ENCODE results near the gene NPHP1.
"Not testable (repeated sequence)": the region's sequence is repeated elsewhere in the genome, so short reads cannot be mapped to it uniquely, and the experiment has no call there.

NPHP1 gene

DNA sequence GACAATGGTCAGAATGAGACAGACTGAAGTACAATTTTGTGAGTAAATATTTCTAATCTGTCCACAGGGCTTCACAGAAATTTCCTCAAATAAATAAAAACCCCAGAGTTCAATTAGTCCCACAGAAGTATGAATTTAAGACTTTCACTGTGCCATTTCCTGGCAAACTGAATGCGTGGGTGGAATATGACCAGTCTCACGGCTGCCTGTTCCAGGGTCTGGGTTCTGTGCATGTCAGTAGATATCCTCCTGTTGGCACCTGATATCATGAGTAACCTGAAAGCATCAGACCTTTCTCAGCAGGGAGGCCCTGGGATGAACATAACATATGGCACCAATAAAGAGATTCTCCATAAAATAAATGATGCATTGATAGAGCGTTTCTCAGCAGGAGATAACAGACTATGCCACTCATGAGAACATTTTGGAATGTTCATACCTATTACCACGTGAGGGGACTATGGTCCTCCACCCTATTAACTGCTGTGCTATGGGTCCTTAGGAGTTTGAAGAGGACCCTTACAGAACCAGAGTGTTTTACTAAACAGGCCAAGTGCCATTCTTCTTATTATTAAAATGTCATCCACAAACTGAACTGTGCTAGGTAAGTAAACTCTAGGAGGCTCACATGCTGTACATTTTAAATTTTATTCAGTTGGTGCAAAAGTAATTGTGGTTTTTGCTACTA is 78.6 kb downstream of the NPHP1 start:
- no peak for DNase-seq

DNA sequence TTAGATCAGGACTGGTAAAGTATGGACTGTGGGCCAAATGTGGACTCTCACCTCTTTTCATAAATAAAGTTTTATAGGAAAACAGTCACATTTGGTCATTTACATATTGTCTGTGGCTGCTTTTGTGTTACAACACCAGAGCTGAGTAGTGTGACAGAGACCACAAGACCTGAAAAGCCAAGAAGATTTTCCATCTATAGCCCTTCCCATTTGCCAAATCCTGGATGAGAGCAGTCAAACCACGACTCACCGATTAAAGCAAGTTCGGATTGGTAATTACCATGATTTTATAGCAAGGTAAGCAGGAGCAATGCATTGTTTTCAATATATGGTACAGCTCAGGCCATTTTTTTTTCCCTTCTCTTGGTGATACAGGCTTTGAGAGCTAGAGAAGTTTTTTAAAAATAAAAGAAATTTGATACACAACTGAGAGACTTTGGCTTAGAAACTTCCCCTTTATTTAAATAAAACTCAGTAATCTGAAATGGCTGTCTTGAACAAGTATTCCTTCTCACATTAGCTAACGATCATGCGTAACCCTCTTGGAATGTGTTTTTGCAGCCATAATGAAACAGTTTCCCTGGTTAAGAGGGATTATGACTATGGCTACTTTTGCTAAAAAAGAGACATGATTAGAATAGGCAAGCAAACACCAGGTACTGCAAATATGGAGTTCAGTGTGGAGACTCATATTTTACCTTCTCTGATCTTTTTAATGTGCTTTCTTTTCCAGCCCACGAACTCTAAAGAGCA is 79.7 kb downstream of the NPHP1 start:
- DNase-seq: no peak

DNA sequence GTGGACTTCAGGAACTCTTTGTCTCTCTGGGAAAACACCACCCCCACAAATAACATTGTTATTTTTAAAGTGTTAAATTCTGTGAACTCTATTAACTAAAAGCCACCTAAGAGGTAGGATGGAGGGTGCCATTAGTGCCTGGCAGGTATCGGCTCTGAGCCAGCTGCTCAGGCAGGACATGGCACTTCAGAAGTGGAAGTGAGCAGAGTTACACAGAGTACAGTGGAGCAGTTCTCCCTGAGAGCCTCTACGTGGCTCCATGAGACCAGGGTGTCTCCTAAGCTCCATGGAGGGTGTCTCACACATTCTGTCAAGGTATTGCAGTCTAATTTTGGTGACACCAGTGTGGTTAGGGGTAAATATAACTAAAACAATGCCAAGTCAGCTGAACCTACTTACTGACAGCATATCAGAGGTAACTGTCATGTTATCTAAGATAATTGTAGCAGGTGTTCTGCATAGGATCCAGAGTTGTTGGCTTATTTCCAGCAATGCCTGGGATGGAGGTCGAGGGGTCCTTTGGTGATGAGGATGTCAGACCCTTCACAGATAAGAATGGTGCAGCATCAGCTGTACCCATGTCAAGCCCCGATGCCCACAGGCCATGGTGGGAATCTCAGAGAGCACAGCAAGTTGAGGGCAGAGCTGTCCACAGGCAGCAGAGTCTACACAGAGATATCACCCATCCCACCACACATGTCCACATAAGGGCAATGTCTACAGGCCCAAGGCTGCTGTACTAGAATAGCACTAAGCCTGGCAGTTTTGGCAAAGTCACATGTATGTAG is 80.6 kb downstream of the NPHP1 start:
- DNase-seq: no peak

DNA sequence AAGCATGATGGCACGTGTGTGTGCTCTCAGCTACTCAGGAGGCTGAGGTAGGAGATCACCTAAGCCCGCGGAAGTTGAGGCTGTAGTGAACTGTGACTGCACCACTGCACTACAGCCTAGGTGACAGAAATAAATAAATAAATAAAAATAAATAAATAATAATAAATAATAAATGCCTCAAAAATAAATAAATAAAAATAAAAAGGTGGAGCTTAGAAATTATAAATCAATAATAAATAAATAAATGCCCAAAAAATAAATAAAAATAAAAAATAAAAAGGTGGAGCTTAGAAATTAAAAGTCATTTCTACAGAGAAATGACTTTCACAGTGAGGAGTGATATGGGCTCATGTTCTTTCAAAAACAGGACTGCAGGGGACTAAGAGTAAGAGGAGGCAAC is 83.2 kb downstream of the NPHP1 start:
- DNase-seq: no peak

GRCh38 chr2:110121052-110121334 is 83.8 kb downstream of the NPHP1 start:
- no peak for DNase-seq

GRCh38 chr2:110120171-110121051 is 84.4 kb downstream of the NPHP1 start:
- no peak for DNase-seq

GRCh38 chr2:110116033-110116710 is 88.6 kb downstream of the NPHP1 start:
- DNase-seq: peak; percentile 51

DNA sequence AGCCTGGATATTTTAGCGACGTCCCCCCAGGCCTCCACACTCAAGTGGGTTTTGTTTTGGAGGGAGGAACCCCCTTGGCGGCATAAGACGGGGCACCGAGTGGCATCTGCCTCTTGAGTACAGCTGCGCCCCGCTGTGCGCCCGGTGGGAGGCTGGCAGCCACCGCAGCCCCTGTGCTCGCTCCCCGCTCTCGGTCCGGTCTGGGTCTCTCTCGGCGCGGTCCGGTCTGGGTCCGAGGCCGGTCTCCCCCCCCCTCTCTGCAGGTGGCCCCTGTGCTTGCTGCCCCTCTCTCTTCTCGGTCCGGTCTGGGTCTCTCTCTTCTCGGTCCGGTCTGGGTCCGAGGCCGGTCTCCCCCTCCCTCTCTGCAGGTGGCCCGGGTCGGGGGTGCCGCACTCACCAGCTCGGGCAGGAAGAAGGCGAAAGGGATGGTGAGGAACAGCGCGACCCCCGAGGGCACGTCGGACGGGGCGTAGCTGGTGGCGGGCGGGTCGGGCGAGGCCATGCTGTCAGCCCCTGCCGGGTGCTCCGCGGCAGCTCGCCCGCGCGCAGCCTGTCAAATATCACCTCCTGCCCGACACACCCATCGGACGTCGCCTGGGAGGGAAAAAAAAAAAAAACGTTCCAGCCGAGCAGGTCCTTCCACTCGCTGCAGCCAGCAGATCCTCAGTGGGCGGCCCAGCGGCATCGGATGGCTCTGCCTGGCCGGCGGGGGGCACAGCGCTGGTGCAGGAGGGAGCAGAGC is 89.4 kb downstream of the NPHP1 start, which contains the start of gene MALL:
Gene MALL (minus strand): TSS at position 532 of the 742 bp plus-strand sequence. CDS start 30 bp downstream, at position 502.
- peak; percentile 93 for DNase-seq

GRCh38 chr2:110114831-110115255 is 90.0 kb downstream of the NPHP1 start:
- DNase-seq: peak; percentile 73

- DNase-seq: peak; percentile 91
These were observed 90.7 kb downstream of the NPHP1 start for GRCh38 chr2:110113961-110114591.

GRCh38 chr2:110108291-110108690 is 96.5 kb downstream of the NPHP1 start:
- not testable (repeated sequence) for DNase-seq

DNA sequence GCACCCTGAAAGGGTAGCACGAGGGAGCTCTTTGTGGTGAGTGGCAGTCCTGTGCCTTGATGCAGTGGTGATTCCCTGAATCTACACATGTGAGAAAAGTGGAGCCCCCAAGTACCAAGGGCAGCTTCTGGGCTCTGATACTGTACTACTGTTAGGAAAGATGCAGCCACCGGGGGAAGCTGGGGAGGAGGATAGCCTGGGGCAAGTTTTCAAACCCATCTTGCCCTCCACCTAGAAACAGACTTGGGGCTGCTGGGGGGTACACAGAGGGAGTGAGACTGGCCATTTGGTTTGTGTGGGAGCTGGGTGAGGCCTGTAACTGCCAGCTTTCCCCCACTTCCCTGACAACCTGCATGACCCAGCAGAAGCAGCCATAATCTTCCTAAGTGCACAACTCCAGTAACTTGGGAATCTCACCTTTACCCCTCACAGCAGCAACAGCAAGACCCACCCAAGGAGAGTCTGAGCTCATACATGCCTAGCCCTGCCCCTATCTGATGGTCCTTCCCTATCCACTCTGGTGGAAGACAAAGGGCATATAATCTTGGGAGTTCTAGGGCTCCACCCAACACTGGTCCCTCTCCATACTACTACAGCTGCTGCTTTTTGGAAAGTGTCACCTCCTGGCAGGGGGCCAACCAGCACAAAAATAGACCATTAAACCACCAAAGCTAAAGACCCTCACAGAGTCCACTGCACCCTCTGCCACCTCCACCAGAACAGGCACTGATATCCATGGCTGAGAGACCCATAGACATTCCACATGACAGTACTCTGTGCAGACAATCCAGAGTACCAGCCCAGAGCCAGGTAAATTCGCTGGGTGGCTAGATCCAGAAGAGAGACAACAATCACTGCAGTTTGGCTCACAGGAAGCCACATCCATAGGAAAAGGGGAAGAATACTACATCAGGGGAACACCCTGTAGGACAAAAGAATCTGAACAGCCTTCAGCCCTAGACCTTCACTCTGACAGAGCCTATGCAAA is 97.4 kb downstream of the NPHP1 start:
- peak; percentile 34 for DNase-seq

DNA sequence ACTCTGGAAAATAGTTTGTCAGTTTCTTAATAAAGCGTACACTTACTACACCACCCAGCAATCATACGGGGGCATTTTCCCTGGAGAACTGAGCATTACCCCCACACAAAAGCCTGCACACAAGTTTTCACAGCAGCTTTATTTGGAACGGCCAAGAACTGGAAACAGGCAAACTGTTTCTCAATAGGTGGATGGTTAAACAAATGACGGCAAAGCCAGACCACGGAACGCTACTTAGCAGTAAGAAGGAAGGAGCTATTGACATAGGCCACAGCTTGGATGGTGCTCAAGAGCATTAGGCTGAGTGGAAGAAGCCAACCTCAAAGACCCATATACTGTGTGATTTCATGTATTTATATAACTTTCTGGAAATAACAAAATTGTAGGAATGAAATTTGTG is 98.2 kb downstream of the NPHP1 start:
- DNase-seq: peak; percentile 71

- peak; percentile 92 for DNase-seq
These were observed 99.0 kb downstream of the NPHP1 start for GRCh38 chr2:110105608-110106467.

DNA sequence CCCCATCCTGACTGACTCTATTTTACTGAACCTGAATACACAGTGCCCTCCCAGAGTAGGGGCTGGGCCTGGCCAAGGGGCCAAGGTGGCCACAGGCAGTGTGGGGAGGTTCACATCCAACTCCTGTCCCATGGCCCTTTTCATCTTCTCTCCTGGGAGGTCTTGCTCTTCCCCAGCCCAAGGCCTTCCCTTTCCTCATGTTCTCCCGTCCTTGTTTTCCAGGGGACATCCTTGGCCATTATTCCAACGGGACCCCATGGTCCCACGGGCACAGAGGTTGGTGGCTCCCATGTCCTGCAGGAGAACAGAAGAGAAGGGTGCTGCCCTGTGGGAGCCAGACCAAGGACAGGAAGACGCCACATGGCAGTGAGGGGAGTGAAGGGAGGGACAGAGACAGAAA is 99.6 kb downstream of the NPHP1 start:
- no peak for DNase-seq

DNA sequence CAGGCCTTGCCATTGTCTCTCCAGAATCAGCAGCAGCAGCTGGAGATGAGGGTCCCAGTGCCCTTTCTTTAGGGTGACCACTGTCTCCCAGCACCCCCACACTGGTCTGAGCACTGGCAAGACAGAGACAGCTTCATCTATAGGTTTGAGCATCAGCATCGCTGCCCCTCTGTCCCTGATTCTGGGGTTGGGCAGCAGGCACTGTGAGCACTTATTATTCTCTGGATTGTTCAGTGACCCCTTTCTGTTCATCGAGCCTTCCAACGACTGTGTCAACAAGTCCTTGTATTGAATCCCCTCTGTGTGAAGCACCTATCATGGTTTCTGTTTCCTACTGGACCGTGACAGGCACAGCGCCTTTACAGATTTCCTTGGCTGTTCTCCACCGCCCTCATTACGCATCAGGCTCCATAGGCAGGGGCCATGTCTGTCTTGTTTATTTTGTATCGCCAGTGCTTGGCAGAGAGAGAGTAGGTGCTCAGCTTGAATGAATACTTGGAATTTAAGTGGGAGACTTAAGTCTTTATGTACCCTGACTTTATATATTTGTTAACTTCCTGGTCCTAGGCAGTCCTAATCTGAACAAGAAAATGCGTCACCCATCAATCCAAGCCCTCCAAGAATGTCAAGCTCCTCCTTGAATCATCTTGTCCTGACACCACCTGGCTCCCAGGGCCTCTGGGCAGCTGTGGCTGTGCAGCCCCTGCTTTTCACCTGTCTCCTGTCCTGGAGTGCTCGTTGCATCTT is 100.6 kb downstream of the NPHP1 start:
- DNase-seq: peak; percentile 95

GRCh38 chr2:110103061-110103961 is 101.5 kb downstream of the NPHP1 start:
- DNase-seq: peak; percentile 49
